D721Med (cell line): ENCODE measurements around the gene CTU1.

ENCODE experiments used
- DNase-seq: peaks from one replicate; pipeline ENCODE4 v3.0.0; 2011; ENCODE audit warnings: low spot score; ENCODE audit not compliant: insufficient read length
- FAIRE-seq: peaks from 2 replicates; lab custom pipeline; 2011; peaks lifted over from hg19 to GRCh38; lab: Jason Lieb, UNC
- TF ChIP-seq, protein P1 (sequence below): IDR thresholded peaks from 2 replicates; pipeline ENCODE4 v1.5.1; 2012; ENCODE audit warnings: mild to moderate bottlenecking, control low read depth; ENCODE audit not compliant: insufficient read depth; ENCODE audit errors: missing control alignments

CTU1 gene

DNA sequence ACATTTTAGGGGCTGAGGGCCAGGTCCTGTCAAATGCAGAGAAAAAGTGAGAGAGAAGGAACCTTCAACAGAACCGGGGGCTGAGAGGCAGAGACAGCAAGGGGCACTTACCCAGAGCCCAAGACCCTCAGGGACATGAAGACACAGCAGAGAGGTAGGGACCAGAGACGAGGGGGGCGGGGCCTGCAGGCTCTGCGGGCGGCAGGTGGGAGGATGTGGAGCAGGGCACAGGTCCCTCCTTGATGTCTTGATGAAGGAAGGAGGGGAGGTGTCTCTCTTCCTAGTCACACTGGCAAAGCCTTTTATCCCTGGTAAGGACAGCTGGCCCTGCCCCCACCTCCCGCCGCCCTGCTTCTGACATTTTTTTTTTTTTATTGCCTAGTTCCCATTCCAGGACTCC is 25.6 kb downstream of the CTU1 start, which contains the start of gene KLK14:
Gene KLK14 (minus strand): TSS at position 277 of the 400 bp plus-strand sequence. CDS start 273 bp downstream, at position 4.
- no peak for DNase-seq

DNA sequence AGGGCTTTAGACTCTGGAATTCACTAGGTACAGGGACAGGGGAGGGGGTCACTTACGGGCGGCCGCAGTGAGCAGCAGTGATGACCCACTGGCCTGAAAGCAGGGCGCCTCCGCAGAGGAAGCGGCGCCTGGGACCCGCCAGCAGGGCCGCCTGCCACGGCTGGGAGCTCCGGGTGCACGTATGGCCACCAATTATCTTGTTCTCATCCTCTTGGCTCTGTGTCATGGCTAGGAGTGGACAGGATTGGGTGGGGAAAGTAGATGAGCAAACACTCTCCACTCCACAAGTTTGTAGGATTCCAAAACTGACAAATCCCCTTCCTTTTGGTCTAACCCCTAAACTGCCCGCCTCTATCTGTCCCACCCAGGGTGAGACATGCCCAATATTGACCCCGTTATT is 26.7 kb downstream of the CTU1 start:
- TF ChIP-seq, protein P1, sequence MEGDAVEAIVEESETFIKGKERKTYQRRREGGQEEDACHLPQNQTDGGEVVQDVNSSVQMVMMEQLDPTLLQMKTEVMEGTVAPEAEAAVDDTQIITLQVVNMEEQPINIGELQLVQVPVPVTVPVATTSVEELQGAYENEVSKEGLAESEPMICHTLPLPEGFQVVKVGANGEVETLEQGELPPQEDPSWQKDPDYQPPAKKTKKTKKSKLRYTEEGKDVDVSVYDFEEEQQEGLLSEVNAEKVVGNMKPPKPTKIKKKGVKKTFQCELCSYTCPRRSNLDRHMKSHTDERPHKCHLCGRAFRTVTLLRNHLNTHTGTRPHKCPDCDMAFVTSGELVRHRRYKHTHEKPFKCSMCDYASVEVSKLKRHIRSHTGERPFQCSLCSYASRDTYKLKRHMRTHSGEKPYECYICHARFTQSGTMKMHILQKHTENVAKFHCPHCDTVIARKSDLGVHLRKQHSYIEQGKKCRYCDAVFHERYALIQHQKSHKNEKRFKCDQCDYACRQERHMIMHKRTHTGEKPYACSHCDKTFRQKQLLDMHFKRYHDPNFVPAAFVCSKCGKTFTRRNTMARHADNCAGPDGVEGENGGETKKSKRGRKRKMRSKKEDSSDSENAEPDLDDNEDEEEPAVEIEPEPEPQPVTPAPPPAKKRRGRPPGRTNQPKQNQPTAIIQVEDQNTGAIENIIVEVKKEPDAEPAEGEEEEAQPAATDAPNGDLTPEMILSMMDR, result no peak
- DNase-seq, result no peak
- FAIRE-seq, result no peak

More for the DNA sequence above, 25.6 kb downstream of the CTU1 start, which contains the start of gene KLK14:
- TF ChIP-seq, protein P1, result no peak
- FAIRE-seq, result no peak

DNA sequence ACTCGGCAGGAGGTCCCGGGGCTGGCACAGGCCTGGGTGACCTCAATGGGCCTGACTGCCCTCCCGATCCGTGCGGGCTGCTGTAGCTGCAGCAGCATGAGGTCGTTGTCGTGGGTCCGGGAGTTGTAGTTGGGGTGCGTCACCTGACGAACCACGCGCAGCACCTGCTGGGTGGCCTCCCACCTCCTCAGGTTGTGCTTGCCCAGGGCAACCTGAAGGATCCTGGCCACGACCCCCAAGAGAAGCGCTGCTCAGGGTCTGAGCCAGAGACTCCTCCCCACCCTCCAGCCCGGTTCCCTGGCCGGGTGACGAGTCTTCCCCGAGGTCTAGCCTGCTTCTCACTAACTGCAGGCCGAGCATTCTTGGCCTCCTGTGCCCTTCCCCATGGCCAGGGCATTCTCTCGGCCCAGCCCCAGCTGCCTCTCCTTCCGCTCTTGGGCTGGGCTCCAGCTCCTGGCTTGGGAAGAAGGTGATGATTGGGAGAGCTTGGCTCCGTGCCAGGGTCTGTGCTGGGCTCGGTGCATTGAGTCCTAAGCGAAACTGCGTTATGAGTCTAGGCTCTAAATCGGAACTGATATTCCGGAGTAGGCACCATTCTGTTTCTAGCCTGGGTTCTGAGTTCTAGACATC is 28.6 kb downstream of the CTU1 start:
- TF ChIP-seq, protein P1, result no peak
- FAIRE-seq (no peak), DNase-seq (no peak)

DNA sequence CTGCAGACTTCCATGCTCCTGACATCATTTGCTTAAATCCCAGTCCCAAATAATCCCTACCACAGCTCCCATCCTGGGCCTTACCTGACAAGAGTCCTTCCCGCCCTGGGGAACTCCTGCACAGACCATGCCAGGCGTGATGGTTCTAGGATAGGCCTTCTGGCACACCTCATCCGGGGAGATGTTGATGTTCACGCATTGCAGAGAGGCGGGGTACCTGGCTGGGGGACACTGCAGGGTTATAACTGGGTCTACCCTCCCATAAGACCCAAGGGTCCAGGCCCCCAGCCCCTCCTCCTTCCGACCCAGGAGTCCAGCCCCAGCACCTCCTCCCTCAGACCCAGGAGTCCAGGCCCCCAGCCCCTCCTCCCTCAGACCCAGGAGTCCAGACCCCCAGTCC is 29.5 kb downstream of the CTU1 start:
- FAIRE-seq (no peak), DNase-seq (no peak)
- TF ChIP-seq, protein P1, result no peak

DNA sequence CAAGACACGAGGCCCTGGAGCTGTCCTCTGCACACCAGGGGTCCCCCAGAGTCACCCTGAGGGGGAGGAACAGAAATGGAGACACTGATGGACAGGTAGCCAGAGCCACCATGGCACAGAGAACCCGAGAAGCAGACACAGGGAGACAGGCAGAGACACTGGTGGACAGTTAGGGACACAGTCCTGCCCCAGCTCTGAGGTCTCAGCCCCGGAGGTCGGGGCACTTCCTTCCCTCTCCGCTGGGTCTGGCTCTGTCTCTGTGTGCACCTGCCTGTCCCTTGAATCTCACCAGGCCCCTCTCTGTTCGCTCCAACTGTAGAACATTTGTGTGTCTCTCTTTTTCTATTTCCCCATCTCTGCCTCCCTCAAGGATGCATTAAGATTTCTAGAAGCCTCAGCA is 30.1 kb downstream of the CTU1 start:
- FAIRE-seq (no peak), DNase-seq (no peak)
- TF ChIP-seq, protein P1, result no peak

DNA sequence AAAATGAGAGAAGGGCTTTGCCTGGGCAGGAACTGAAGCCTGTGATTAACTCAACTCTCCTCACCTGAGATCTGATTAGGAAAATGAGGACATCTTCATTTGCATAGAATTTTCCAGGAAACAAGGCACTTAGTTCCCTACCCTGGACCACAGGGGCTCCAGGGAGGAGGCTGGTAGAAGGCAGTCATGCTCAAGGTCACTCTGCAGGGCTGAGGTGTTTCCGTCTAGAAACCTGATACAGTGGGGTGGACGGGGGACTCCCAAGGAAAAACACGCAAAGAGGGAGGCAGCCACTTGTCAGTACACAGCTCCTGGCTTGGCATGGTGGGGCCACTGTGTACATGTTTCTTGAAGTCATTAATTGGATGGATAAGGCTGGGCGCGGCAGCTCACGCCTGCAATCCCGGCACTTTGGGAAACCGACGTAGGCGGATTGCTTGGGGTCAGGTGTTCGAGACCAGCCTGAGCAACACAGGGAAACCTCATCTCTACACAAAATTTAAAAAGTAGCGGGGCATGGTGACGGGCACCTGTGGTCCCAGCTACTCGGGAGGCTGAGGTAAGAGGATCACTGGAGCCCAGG is 31.5 kb downstream of the CTU1 start:
- no peak for FAIRE-seq
- TF ChIP-seq, protein P1, result no peak
- no peak for DNase-seq

DNA sequence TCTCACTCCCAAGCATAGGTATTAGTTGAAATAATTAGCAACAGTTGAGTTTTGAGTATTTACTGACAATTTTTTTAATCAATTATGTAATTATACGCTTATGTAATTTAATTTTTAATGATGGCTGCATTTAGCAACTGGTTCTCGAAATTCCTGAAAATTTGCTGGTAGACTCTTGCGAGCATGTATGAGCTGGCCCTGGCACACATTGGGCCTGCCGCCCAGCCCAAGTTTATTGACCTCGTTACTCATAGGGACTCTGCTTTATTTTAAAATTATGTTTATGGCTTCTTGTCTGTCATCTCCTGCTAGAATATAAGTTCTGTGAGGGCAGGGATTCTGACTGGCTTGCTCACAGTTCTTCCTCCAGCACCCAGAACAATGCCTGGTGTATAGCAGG is 32.2 kb downstream of the CTU1 start:
- TF ChIP-seq, protein P1, result no peak
- FAIRE-seq (no peak), DNase-seq (no peak)
